LNCaP clone FGC (cell line): ENCODE results near the gene MSL1.

Experiments used
- DNase-seq: peaks from one replicate; pipeline ENCODE4 v3.0.0-alpha.2; 2011; ENCODE audit warnings: low read depth
- H3K4me3 ChIP-seq: 2 replicates; pipeline ENCODE4 v1.5.1; 2011; ENCODE audit warnings: mild to moderate bottlenecking, low read depth, low read length, control low read depth
- CTCF ChIP-seq: IDR thresholded peaks from 2 replicates; pipeline ENCODE4 v1.5.1; 2012; ENCODE audit warnings: mild to moderate bottlenecking; ENCODE audit not compliant: control insufficient read depth, insufficient read depth; ENCODE audit errors: extremely low read depth

MSL1 gene

GRCh38 chr17:40091691-40092397, 29.9 kb upstream of the MSL1 start:
- no peak overlapping the region for H3K4me3 ChIP-seq
- no peak for DNase-seq
- no peak for TF ChIP-seq CTCF

GRCh38 chr17:40092581-40092980, 29.2 kb upstream of the MSL1 start:
- no peak for TF ChIP-seq CTCF
- H3K4me3 ChIP-seq = no peak overlapping the region
- no peak for DNase-seq

- no peak for TF ChIP-seq CTCF
- H3K4me3 ChIP-seq = no peak overlapping the region
- no peak for DNase-seq
Observed at GRCh38 chr17:40093005-40093579, 28.7 kb upstream of the MSL1 start.

GRCh38 chr17:40093580-40094201, 28.1 kb upstream of the MSL1 start:
- DNase-seq = no peak
- TF ChIP-seq CTCF = no peak
- H3K4me3 ChIP-seq = no peak overlapping the region

- H3K4me3 ChIP-seq = no peak overlapping the region
- no peak for DNase-seq
- TF ChIP-seq CTCF = no peak
Observed at GRCh38 chr17:40094874-40095273, 26.9 kb upstream of the MSL1 start.

GRCh38 chr17:40095351-40095943, 26.3 kb upstream of the MSL1 start:
- no peak for TF ChIP-seq CTCF
- DNase-seq = no peak
- no peak overlapping the region for H3K4me3 ChIP-seq
